Measurements from ENCODE around the gene AZU1.

Gene AZU1

GRCh38 chr19:827710-828321, at the start of gene AZU1:
Gene AZU1, plus strand, starts transcription at chr19:827837. Its CDS starts 10 bp downstream, at chr19:827847.
- DNase-seq (ENCODE audit: low read depth): no peak
- H3K4me3 ChIP-seq (ENCODE audit: low read length): no peak within 1 kb of the TSS
- TF ChIP-seq CTCF (conservative IDR thresholded peaks at IDR 0.05; ENCODE audit: low read depth, low read length): no peak

GRCh38 chr19:778910-779653, 48.6 kb upstream of the AZU1 start:
- DNase-seq (ENCODE audit: low read depth): peak; percentile 72

GRCh38 chr19:780935-781334, 46.7 kb upstream of the AZU1 start:
- DNase-seq (ENCODE audit: low read depth): no peak
- H3K4me3 ChIP-seq (ENCODE audit: low read length): no peak overlapping the region
- no peak for TF ChIP-seq CTCF (conservative IDR thresholded peaks at IDR 0.05; ENCODE audit: low read depth, low read length)

More at GRCh38 chr19:778910-779653, 48.6 kb upstream of the AZU1 start:
- TF ChIP-seq CTCF (conservative IDR thresholded peaks at IDR 0.05; ENCODE audit: low read depth, low read length): no peak
- no peak overlapping the region for H3K4me3 ChIP-seq (ENCODE audit: low read length)

- no peak for TF ChIP-seq CTCF (conservative IDR thresholded peaks at IDR 0.05; ENCODE audit: low read depth, low read length)
- DNase-seq (ENCODE audit: low read depth): no peak
- H3K4me3 ChIP-seq (ENCODE audit: low read length): no peak overlapping the region
Measured at GRCh38 chr19:781800-782184, 45.8 kb upstream of the AZU1 start.

GRCh38 chr19:782185-782877, 45.3 kb upstream of the AZU1 start:
- peak; percentile 72 for DNase-seq (ENCODE audit: low read depth)
- no peak for TF ChIP-seq CTCF (conservative IDR thresholded peaks at IDR 0.05; ENCODE audit: low read depth, low read length)
- H3K4me3 ChIP-seq (ENCODE audit: low read length): peak overlapping the region; percentile 49

GRCh38 chr19:782878-783668, 44.6 kb upstream of the AZU1 start:
- TF ChIP-seq CTCF (conservative IDR thresholded peaks at IDR 0.05; ENCODE audit: low read depth, low read length): no peak
- peak overlapping the region; percentile 49 for H3K4me3 ChIP-seq (ENCODE audit: low read length)

More at GRCh38 chr19:782878-783668, 44.6 kb upstream of the AZU1 start:
- no peak for DNase-seq (ENCODE audit: low read depth)
